Activated naive CD4-positive, alpha-beta T cell treated with anti-CD3 and anti-CD28 coated beads for 36 hours (primary cell): ENCODE results near the gene ZNF549. TPM values are rescaled to one million over a fixed set of nuclear protein-coding genes. Genes with fewer than 3 reads are reported as not detected.

Experiments
- CTCF ChIA-PET: fragments of 350-600 bp; sonication (Branson Sonifier 250); formaldehyde crosslinking; loops from one replicate; lab custom pipeline; 2021; ENCODE audit warnings: antibody characterized with exemption; lab: Charles Lee
- DNase-seq: peaks from one replicate; pipeline ENCODE4 v3.0.0-alpha.2; 2020
- H3K27ac Mint-ChIP-seq: one replicate; pipeline ENCODE4 v1.8.0; 2021; ENCODE audit warnings: mild to moderate bottlenecking, mixed read lengths
- H3K27me3 Mint-ChIP-seq: one replicate; pipeline ENCODE4 v1.8.0; 2021; ENCODE audit warnings: low read depth, mixed read lengths
- H3K36me3 Mint-ChIP-seq: one replicate; pipeline ENCODE4 v1.8.0; 2021; ENCODE audit warnings: low read depth, mixed read lengths
- H3K4me1 Mint-ChIP-seq: one replicate; pipeline ENCODE4 v1.8.0; 2021; ENCODE audit warnings: low read depth, mixed read lengths
- H3K4me3 Mint-ChIP-seq: one replicate; pipeline ENCODE4 v1.8.0; 2021; ENCODE audit warnings: mild to moderate bottlenecking, moderate library complexity, mixed read lengths
- H3K9me3 Mint-ChIP-seq: one replicate; pipeline ENCODE4 v1.8.0; 2021; ENCODE audit warnings: mixed read lengths
- intact Hi-C: fragments of 100-400 bp; cut with micrococcal nuclease; formaldehyde crosslinking; loops from one replicate; pipeline ENCODE4 v1.15.1; 2023
- total RNA-seq, 2 experiments: library from RNA; stranded (reverse); gene quantifications; one replicate each; pipeline ENCODE4 v1.2.3, GENCODE V29; 2021

The ZNF549 gene
- total RNA-seq, 2 experiments from 2014 or later, result 1.8 TPM

DNA sequence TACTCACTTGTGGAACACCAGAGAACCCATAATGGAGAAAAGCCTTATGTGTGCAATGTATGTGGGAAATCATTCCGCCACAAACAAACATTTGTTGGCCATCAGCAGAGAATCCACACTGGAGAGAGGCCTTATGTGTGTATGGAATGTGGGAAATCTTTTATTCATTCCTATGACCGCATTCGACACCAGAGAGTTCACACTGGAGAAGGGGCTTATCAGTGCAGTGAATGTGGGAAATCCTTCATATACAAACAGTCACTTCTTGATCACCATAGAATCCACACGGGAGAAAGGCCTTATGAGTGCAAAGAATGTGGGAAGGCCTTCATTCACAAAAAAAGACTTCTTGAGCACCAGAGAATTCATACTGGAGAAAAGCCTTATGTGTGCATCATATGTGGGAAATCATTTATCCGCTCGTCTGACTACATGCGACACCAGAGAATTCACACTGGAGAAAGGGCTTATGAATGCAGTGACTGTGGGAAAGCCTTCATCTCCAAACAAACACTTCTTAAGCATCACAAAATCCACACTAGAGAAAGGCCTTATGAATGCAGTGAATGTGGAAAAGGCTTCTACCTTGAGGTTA lies 10.9 kb downstream of the ZNF549 start:
- peaks cover 95% of the 10 kb centered on the region for H3K36me3 Mint-ChIP-seq
- no peak for DNase-seq
- no peaks in the 10 kb centered on the region for H3K27me3 Mint-ChIP-seq
- intact Hi-C loops, result no loop called here
- peaks cover 83% of the 10 kb centered on the region for H3K9me3 Mint-ChIP-seq
- CTCF ChIA-PET, result no interaction called here
- no peak overlapping the region for H3K27ac Mint-ChIP-seq
- H3K4me1 Mint-ChIP-seq, result no peaks in the 10 kb centered on the region
- no peak overlapping the region for H3K4me3 Mint-ChIP-seq

DNA sequence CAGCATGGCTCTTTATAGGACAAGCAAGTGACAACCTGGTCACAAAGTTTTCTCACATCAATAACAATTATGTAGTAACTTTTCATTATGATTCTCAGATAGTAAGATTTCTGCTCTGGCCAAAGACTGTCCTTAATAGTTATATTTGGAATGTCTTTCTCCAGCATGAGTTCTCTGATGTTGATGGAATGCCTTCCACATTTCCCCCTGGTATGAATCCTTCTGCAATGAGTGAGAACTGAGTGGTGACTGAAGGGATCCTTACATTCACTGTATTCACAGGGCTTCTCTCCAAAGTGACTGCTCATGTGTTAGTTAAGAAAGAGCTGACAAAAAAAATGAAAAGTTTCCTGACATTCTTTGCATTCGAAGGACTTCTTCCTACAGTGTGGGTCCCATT lies 19.4 kb downstream of the ZNF549 start:
- H3K27me3 Mint-ChIP-seq, result no peaks in the 10 kb centered on the region
- no peak overlapping the region for H3K27ac Mint-ChIP-seq
- peaks cover 94% of the 10 kb centered on the region for H3K36me3 Mint-ChIP-seq
- intact Hi-C loops, result no loop called here
- no peaks in the 10 kb centered on the region for H3K4me1 Mint-ChIP-seq
- no peak overlapping the region for H3K4me3 Mint-ChIP-seq
- DNase-seq, result no peak
- CTCF ChIA-PET, result no interaction called here
- H3K9me3 Mint-ChIP-seq, result peaks cover 73% of the 10 kb centered on the region

DNA sequence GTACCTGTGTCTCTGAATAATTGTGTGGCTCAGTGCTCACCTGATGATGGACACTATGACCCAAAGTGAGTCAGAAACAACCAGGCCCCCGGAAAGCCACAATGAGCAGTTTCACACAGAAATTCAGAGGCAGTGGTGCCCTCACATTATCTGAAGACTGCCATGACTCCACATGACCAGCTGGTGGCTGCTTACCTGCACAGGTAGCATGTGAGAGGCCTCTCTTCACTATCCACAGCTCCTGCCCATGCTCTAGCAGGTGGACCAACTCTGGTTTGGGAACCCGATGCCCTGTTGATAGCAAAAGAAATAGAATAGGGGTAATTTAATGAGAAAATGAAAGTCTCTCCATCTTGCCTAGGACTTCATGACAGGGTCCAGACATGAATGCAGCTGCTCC lies 25.3 kb downstream of the ZNF549 start:
- DNase-seq, result no peak
- no peak overlapping the region for H3K27ac Mint-ChIP-seq
- peaks cover 71% of the 10 kb centered on the region for H3K9me3 Mint-ChIP-seq
- no peaks in the 10 kb centered on the region for H3K4me1 Mint-ChIP-seq
- no peak overlapping the region for H3K4me3 Mint-ChIP-seq
- CTCF ChIA-PET, result interaction anchor here (0.6 kb wide), 1 partner anchor 57 kb away, joined by 3 read pairs; no protein-coding TSS in a partner anchor
- intact Hi-C loops, result no loop called here
- no peaks in the 10 kb centered on the region for H3K27me3 Mint-ChIP-seq
- H3K36me3 Mint-ChIP-seq, result peaks cover 97% of the 10 kb centered on the region

DNA sequence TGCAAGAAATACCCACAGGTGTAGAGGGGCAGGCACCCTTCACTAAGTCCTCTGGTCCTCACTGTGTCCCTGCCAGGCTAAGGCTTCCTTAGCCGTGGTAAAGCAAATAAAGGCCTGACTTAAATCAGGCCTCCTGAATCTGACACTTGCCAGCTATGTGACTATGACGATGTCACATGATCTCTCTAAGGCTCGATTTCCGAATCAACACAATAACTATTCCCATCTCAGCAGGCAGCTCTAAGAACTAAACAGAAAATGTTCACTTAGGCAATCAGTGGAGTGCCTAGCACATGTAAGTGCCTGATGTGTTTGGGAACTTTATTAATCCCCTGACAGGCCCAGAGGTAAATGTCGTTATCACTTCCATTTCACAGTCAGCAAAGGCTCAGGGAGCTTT lies 30.5 kb downstream of the ZNF549 start:
- Mint-ChIP-seq H3K36me3 (peaks cover 62% of the 10 kb centered on the region), H3K9me3 (peaks cover 48% of the 10 kb centered on the region), H3K4me1 (peaks cover 25% of the 10 kb centered on the region), H3K4me3 (no peak overlapping the region), H3K27ac (no peak overlapping the region), H3K27me3 (no peaks in the 10 kb centered on the region)
- intact Hi-C loops, result loop anchor here (2.0 to 5.0 kb wide), 4 partner anchors 21 to 360 kb away; partner anchors contain the start of genes ZNF416, ZNF417, ZNF460 and ZNF773
- no peak for DNase-seq
- CTCF ChIA-PET, result interaction anchor here (1.1 kb wide), 1 partner anchor 345 kb away, joined by 3 read pairs; no protein-coding TSS in a partner anchor

DNA sequence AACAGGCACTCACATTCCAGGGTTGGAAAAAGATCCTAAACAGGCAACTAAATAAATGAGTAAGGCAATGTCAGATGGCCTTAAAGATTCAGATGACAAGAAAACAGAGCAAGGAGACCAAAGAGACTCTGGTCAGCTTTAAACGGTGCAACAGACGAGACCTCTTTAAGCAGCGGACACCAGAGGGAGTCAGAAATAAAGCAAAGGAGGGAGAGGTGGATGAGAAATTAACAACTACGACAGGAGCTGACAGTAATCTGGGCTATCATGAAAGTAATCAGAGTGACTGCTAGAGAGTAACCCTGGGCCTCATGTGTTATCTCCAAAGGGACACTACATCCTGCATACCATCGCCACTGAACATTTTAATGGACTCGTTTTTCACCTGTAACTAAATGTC lies 31.4 kb downstream of the ZNF549 start:
- Mint-ChIP-seq H3K27me3 (no peaks in the 10 kb centered on the region), H3K36me3 (peaks cover 54% of the 10 kb centered on the region), H3K4me1 (peaks cover 25% of the 10 kb centered on the region), H3K27ac (peak overlapping the region; percentile 76), H3K4me3 (peak overlapping the region; percentile 96), H3K9me3 (peaks cover 43% of the 10 kb centered on the region)
- CTCF ChIA-PET, result no interaction called here
- intact Hi-C loops, result loop anchor here (2.0 to 5.0 kb wide), 4 partner anchors 20 to 359 kb away; partner anchors contain the start of genes ZNF416, ZNF417, ZNF460 and ZNF773
- no peak for DNase-seq

DNA sequence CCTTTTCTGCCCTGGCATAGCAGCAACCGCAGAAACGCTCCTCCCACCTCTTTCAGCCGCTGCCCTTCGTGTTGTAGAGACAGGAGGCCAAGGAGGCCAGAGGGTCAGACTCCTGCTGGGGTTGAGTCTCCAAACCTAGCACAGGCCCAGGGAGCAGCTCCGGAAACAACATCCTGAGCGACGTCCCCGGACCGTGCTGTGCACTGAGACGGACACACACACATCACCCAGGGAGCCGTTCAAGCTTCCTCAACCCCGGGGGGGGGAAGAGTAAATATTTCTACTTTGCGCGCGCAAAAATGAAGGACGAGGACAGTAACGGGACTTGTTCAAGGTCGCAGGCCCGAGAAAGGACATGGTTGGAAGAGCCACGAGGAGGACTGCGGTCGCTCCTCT lies 31.9 kb downstream of the ZNF549 start:
- Mint-ChIP-seq H3K4me1 (peaks cover 25% of the 10 kb centered on the region), H3K4me3 (peak overlapping the region; percentile 96), H3K27ac (peak overlapping the region; percentile 76), H3K27me3 (no peaks in the 10 kb centered on the region), H3K36me3 (peaks cover 52% of the 10 kb centered on the region), H3K9me3 (peaks cover 43% of the 10 kb centered on the region)
- intact Hi-C loops, result loop anchor here (1.0 to 5.0 kb wide), 5 partner anchors 20 to 358 kb away; partner anchors contain the start of genes ZNF17, ZNF416, ZNF417 and ZNF460
- CTCF ChIA-PET, result no interaction called here
- DNase-seq, result peak; percentile 26

DNA sequence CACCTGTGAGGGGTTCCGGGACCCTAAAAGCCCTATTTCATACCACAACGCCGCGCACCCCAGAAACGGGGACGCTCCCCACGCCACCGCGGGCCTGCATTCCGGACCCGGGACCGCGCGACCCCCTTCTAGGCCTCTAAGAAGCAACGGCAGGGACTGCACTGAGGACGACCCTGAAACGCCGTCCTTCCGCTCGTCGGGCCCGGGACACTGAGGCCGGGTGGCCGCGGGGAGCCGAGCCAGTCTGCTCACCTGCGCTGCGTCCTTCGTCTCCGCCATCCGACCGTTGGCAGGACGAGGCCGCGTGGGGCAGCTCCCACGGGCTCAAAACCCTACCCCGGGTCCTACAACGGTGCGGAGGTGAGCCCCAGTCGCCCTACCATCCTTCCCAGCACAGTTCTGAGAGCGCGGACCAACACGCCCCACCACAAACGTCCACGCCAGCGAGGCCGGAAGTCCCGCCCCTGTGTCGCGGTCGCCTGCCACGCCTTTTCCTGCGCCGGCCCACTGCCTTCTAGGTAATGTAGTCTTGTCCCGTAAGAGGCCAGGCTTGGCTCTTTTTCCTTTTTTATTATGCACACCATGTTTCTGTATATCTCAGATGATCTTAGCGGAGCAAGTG lies 32.4 kb downstream of the ZNF549 start, which contains the start of gene ZNF550:
ZNF550 (minus strand) TSS at position 460 of the 622 bp plus-strand sequence; CDS start at position 279, 181 bp downstream.
- DNase-seq, result peak; percentile 86
- Mint-ChIP-seq H3K4me3 (peak within 1 kb of the TSS; percentile 96), H3K27ac (peak within 1 kb of the TSS; percentile 84), H3K4me1 (peaks cover 25% of the 10 kb centered on the region), H3K9me3 (peaks cover 42% of the 10 kb centered on the region), H3K27me3 (no peaks in the 10 kb centered on the region), H3K36me3 (peaks cover 47% of the 10 kb centered on the region)
- CTCF ChIA-PET, result no interaction called here
- intact Hi-C loops, result loop anchor here (1.0 to 5.0 kb wide), 5 partner anchors 19 to 358 kb away; partner anchors contain the start of genes ZNF17, ZNF416, ZNF417 and ZNF460

DNA sequence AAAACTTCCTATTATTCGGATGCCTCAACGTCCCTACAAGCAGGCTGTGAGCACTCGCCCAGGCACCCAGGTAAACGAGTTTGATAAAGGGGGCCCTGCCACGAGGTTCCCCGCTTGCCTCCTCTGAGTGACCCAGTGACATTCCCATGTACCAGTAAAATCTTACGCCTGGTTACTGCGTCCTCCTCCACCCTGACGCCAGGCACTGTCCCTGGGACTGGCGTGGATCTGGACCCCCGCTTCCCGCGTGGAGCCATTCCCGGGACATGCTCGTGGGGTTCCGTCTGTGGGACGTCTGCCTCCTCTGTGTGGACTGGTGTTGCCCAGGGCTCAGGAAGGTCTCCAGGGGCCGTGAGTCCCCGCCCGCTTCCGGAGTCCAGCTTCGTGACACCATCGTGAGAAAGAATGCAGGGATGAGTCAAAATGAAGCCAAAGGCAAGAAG lies 32.9 kb downstream of the ZNF549 start:
- peak overlapping the region; percentile 84 for H3K27ac Mint-ChIP-seq
- peaks cover 43% of the 10 kb centered on the region for H3K36me3 Mint-ChIP-seq
- H3K4me3 Mint-ChIP-seq, result peak overlapping the region; percentile 96
- intact Hi-C loops, result no loop called here
- H3K9me3 Mint-ChIP-seq, result peaks cover 41% of the 10 kb centered on the region
- no peak for DNase-seq
- H3K27me3 Mint-ChIP-seq, result no peaks in the 10 kb centered on the region
- H3K4me1 Mint-ChIP-seq, result peaks cover 25% of the 10 kb centered on the region
- CTCF ChIA-PET, result no interaction called here

DNA sequence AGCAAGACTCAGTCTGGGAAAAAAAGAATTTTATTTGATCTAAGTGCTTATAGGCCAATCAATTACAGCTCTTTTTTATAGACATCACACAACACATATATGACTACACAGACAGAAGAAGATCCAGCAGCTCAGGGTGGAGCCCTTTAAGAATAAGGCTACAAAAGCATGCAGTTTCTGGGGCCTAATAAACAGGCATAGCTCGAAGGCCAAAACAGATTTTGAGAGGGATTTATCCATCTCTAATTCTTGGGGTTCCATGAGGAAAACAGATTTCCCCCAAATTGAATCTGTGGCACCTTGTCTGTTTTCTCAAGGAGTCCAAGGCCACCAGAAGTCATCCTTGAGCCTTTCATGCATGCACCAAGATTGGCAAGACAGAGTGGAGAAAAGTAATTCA lies 36.4 kb downstream of the ZNF549 start:
- CTCF ChIA-PET, result no interaction called here

DNA sequence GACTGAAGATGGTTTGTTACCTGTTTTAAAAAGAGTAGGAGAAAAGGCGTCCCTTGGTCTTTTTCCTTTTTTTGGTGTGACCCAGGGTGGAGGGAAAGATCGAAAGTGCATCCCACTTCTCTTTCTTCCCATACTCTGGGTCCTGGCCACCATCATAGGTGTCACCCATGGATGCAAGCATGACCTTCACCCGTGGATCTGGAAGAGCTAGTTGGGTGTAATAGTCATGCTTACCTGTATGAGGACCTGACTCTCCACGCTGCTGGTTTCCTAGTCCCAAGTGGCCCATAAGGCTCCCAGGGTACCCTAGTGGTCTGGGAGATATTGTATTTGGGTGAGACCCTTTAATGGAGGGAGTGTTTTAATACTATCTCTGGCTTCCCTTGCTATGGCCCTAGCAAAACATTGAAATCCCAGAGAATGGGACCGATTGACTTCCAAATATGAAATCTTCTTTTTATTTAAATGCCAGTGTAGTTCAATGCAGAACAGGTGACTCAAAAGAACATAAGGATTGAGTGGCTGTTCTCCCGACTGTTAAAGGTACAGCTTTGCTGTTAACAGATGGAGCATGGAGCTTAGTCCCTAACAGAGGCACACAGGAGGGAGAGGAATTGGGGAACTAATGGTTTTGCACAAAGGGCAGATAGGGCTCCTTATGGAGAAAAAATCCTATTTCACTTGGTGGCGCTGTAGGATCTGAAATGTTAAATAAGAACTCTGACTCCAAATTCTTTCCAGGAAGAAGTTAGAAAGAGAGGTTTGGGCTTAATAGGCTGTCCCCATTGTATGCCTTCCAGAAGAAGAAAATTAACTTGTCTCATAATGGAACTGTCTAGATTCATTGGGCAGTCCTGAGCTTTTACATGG lies 39.5 kb downstream of the ZNF549 start:
- peaks cover 32% of the 10 kb centered on the region for H3K36me3 Mint-ChIP-seq
- CTCF ChIA-PET, result no interaction called here
- no peak overlapping the region for H3K4me3 Mint-ChIP-seq
- intact Hi-C loops, result no loop called here
- peaks cover 64% of the 10 kb centered on the region for H3K9me3 Mint-ChIP-seq
- H3K27me3 Mint-ChIP-seq, result no peaks in the 10 kb centered on the region
- no peak overlapping the region for H3K27ac Mint-ChIP-seq
- H3K4me1 Mint-ChIP-seq, result no peaks in the 10 kb centered on the region
- DNase-seq, result peak; percentile 15

More for the DNA sequence above, 36.4 kb downstream of the ZNF549 start:
- peaks cover 62% of the 10 kb centered on the region for H3K9me3 Mint-ChIP-seq
- H3K4me3 Mint-ChIP-seq, result no peak overlapping the region
- no peak overlapping the region for H3K27ac Mint-ChIP-seq
- H3K36me3 Mint-ChIP-seq, result peaks cover 30% of the 10 kb centered on the region
- no peaks in the 10 kb centered on the region for H3K27me3 Mint-ChIP-seq
- peaks cover 16% of the 10 kb centered on the region for H3K4me1 Mint-ChIP-seq
- DNase-seq, result no peak
- intact Hi-C loops, result no loop called here

DNA sequence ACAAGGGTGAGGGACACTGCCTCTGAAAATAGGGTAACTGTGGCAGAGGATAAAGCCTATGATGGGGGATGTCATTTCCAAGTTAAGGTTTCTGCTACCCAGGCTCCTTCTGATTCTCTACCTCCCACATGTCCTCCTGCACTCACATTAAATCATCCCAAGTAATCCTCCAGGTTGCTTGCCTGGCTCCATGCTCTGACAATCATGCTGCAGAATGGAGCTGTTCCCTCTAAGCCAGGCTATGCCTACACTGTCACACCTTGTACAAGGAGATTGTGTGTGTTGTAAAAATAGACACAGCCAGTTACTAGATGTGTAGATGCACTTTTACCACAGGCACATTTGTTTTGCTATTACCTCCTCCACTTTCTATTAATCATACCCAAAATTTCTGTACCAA lies 43.6 kb downstream of the ZNF549 start:
- Mint-ChIP-seq H3K27me3 (no peaks in the 10 kb centered on the region), H3K4me3 (no peak overlapping the region), H3K9me3 (peaks cover 78% of the 10 kb centered on the region), H3K27ac (no peak overlapping the region), H3K4me1 (no peaks in the 10 kb centered on the region), H3K36me3 (peaks cover 60% of the 10 kb centered on the region)
- no peak for DNase-seq
- intact Hi-C loops, result no loop called here
- CTCF ChIA-PET, result no interaction called here

DNA sequence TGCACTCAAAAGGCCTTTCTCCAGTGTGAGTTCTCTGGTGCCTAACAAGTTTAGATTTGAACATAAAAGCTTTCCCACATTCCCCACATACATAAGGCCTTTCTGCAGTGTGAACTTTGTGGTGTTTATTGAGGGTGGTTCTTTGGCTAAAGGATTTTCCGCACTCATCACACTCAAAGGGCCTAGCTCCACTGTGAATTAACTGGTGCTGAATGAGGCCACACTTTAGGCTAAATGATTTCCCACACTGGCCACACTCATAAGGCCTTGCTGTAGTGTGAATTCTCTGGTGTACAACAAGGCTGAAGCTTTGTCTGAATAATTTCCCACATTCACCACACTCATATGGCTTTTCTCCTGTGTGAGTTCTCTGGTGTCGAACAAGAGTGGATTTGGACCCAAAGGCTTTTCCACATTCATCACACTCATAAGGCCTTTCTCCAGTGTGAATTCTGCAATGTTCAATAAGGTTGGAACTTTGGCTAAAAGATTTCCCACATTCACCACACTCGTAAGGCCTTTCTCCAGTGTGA lies 45.3 kb downstream of the ZNF549 start:
- Mint-ChIP-seq H3K27me3 (no peaks in the 10 kb centered on the region), H3K36me3 (peaks cover 66% of the 10 kb centered on the region), H3K4me3 (no peak overlapping the region), H3K4me1 (peaks cover 8% of the 10 kb centered on the region), H3K9me3 (peaks cover 76% of the 10 kb centered on the region), H3K27ac (no peak overlapping the region)
- intact Hi-C loops, result no loop called here
- no peak for DNase-seq
- CTCF ChIA-PET, result no interaction called here
